Duodenal mucosa (tissue), 2 donors: Measurements from ENCODE around the gene CBLIF.
"Not testable (repeated sequence)": the region's sequence is repeated elsewhere in the genome, so short reads cannot be mapped to it uniquely, and the experiment has no call there.

Experiments used
- H3K27ac ChIP-seq: one replicate; pipeline ENCODE4 v1.7.0; 2013; ENCODE audit warnings: low read depth, low read length
- H3K27me3 ChIP-seq, 2 donors: one replicate each; pipeline ENCODE4 v1.7.0; 2013; ENCODE audit warnings: low read length in 2 of 2, control low read depth in 1 of 2; ENCODE audit not compliant: insufficient read depth in 2 of 2, control insufficient read depth in 1 of 2
- H3K36me3 ChIP-seq, 2 donors: one replicate each; pipeline ENCODE4 v1.7.0; 2013; ENCODE audit warnings: low read length in 2 of 2, control low read depth in 1 of 2; ENCODE audit not compliant: insufficient read depth in 2 of 2, control insufficient read depth in 1 of 2
- H3K4me1 ChIP-seq, 2 donors: one replicate each; pipeline ENCODE4 v1.7.0; 2013; ENCODE audit warnings: low read length in 2 of 2, control low read depth in 1 of 2; ENCODE audit not compliant: insufficient read depth in 2 of 2, control insufficient read depth in 1 of 2
- H3K4me3 ChIP-seq, 2 donors: one replicate each; pipeline ENCODE4 v1.7.0; 2013; ENCODE audit warnings: low read length in 2 of 2, low read depth in 1 of 2
- H3K9ac ChIP-seq, 2 donors: one replicate each; pipeline ENCODE4 v1.7.0; 2013; ENCODE audit warnings: low read length in 2 of 2, low read depth in 1 of 2
- H3K9me3 ChIP-seq, 2 donors: one replicate each; pipeline ENCODE4 v1.7.0; 2013; ENCODE audit warnings: low read length in 2 of 2, control low read depth in 1 of 2; ENCODE audit not compliant: control insufficient read depth in 1 of 2

CBLIF gene

DNA sequence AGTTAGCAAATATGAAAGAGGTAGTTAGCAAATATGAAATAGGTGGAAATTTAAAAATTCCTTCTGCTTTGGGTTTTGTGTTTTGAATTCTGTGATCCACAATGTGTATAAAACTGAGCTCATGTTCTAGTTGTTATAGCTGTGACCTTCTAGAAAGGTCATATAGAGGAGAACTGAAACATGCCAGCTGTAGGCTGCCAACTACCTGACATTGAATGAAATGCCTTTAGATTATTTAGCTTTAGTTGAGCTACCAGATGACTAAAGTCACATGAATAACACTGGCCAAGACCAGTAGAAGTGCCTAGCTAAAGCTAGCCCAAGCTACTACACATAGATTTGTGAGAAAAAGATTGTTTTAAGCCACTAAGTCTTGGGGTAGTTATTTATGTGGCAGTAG is 26.8 kb upstream of the CBLIF start:
- Histone ChIP-seq H3K9ac (no peak overlapping the region), H3K9me3 (no peaks in the 10 kb centered on the region), H3K4me3 (no peak overlapping the region), H3K36me3 (no peaks in the 10 kb centered on the region), H3K27me3 (no peaks in the 10 kb centered on the region), H3K27ac (no peak overlapping the region), H3K4me1 (peaks cover 0 to 4% of the 10 kb centered on the region in 2 donors)

GRCh38 chr11:59867946-59868345 is 22.6 kb upstream of the CBLIF start:
- Histone ChIP-seq H3K9me3 (no peaks in the 10 kb centered on the region), H3K27ac (no peak overlapping the region), H3K4me1 (no peaks in the 10 kb centered on the region), H3K36me3 (no peaks in the 10 kb centered on the region), H3K9ac (no peak overlapping the region), H3K27me3 (no peaks in the 10 kb centered on the region), H3K4me3 (no peak overlapping the region)

GRCh38 chr11:59866836-59867235 is 21.5 kb upstream of the CBLIF start:
- Histone ChIP-seq H3K36me3 (no peaks in the 10 kb centered on the region), H3K4me3 (no peak overlapping the region), H3K4me1 (no peaks in the 10 kb centered on the region), H3K27ac (no peak overlapping the region), H3K9me3 (no peaks in the 10 kb centered on the region), H3K9ac (no peak overlapping the region), H3K27me3 (no peaks in the 10 kb centered on the region)

DNA sequence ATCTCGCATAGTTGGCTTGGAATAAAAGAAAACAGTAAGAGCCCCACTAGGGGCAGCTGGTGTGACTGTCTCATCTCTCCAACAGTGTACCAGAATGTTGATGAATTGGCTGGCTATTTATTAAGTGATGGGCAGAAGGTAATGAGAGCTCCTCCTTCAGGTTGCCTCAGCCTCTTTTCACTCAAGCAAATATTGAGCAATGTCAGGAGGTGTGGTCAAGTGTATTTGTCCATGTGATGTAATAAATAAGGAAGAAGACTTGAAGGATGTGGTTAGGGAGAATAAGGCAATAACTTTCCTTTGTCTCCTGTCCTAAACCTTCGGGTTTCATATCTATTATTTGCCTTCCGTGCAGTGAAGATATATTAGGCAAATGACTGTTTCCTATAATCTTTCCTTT is 21.1 kb upstream of the CBLIF start, which contains the start of gene TCN1:
Gene TCN1, minus strand, starts transcription at position 91 of the 400 bp plus-strand sequence. Its CDS starts 17 bp downstream, at position 74.
- H3K4me1 ChIP-seq, result no peaks in the 10 kb centered on the region
- H3K27me3 ChIP-seq, result no peaks in the 10 kb centered on the region
- no peaks in the 10 kb centered on the region for H3K9me3 ChIP-seq
- H3K36me3 ChIP-seq, result no peaks in the 10 kb centered on the region
- H3K27ac ChIP-seq, result no peak within 1 kb of the TSS
- no peak within 1 kb of the TSS for H3K9ac ChIP-seq
- no peak within 1 kb of the TSS for H3K4me3 ChIP-seq

GRCh38 chr11:59865031-59865430 is 19.7 kb upstream of the CBLIF start:
- Histone ChIP-seq H3K36me3 (no peaks in the 10 kb centered on the region), H3K27ac (no peak overlapping the region), H3K27me3 (no peaks in the 10 kb centered on the region), H3K4me3 (no peak overlapping the region), H3K9me3 (no peaks in the 10 kb centered on the region), H3K4me1 (no peaks in the 10 kb centered on the region), H3K9ac (no peak overlapping the region)

- Histone ChIP-seq H3K9ac (no peak overlapping the region), H3K36me3 (no peaks in the 10 kb centered on the region), H3K4me1 (no peaks in the 10 kb centered on the region), H3K27ac (no peak overlapping the region), H3K27me3 (no peaks in the 10 kb centered on the region), H3K4me3 (no peak overlapping the region), H3K9me3 (no peaks in the 10 kb centered on the region)
These were observed 17.0 kb upstream of the CBLIF start for GRCh38 chr11:59862252-59862651.

DNA sequence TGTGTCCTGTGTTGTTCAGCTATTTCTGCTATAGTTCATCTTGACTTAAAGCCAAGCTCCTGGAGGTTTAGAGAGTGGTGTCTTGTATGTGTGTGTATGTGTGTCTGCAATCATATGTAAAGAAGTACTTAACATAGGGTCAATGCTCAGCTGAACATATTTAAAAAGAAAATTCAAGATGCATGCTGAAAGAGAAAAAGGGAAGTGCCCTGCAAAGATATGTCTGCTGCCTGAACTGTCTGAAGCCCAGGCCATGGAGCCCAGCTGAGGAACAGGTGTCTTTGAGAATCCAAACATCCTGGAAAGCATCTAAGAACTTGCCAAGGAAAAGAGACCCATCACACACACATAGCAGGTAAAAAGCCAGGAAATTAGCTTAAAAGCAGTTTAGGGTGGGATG is 14.4 kb upstream of the CBLIF start:
- H3K27ac ChIP-seq, result no peak overlapping the region
- no peak overlapping the region for H3K4me3 ChIP-seq

GRCh38 chr11:59857439-59858434 is 12.4 kb upstream of the CBLIF start:
- H3K27me3 ChIP-seq, result no peaks in the 10 kb centered on the region
- no peak overlapping the region for H3K9ac ChIP-seq
- H3K4me1 ChIP-seq, result no peaks in the 10 kb centered on the region
- H3K36me3 ChIP-seq, result no peaks in the 10 kb centered on the region
- no peaks in the 10 kb centered on the region for H3K9me3 ChIP-seq
- H3K27ac ChIP-seq, result no peak overlapping the region
- no peak overlapping the region for H3K4me3 ChIP-seq

More for the DNA sequence above, 14.4 kb upstream of the CBLIF start:
- no peak overlapping the region for H3K9ac ChIP-seq
- no peaks in the 10 kb centered on the region for H3K27me3 ChIP-seq
- H3K4me1 ChIP-seq, result no peaks in the 10 kb centered on the region
- H3K9me3 ChIP-seq, result no peaks in the 10 kb centered on the region
- H3K36me3 ChIP-seq, result no peaks in the 10 kb centered on the region

DNA sequence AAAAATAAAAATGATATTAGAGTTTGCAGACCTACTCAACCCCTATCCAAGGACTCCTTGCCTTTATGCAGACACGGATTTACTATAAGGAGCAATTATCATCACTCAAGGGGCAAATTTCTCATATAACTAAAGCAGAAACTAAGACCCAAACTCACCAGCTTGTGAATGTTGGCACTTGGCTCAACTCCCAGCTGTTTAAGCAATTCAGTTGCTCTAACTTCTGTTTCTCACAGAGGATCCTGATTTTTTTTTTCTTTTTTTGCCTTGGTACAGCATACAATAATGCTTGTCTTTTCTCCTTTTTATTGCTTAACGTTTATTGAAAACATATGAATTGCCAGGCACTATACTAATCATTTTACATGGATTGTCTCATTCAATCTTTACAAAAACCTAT is 9.6 kb upstream of the CBLIF start:
- no peaks in the 10 kb centered on the region for H3K36me3 ChIP-seq
- no peaks in the 10 kb centered on the region for H3K27me3 ChIP-seq
- no peak overlapping the region for H3K27ac ChIP-seq
- H3K9ac ChIP-seq, result no peak overlapping the region
- no peak overlapping the region for H3K4me3 ChIP-seq
- no peaks in the 10 kb centered on the region for H3K4me1 ChIP-seq
- H3K9me3 ChIP-seq, result no peaks in the 10 kb centered on the region

- not testable (repeated sequence) for H3K36me3 ChIP-seq, H3K27ac ChIP-seq, H3K9ac ChIP-seq, H3K4me1 ChIP-seq, H3K27me3 ChIP-seq, H3K4me3 ChIP-seq, H3K9me3 ChIP-seq
These were observed 6.1 kb upstream of the CBLIF start for GRCh38 chr11:59851416-59851815.
